ENCODE data around the gene AGAP1. TPM values are rescaled to one million over a fixed set of nuclear protein-coding genes. Genes with fewer than 3 reads are reported as not detected.

Gene AGAP1
- total RNA-seq, 1 experiment from 2014 or later = 25.8 TPM

GRCh38 chr2:235923859-235924674 is 430.2 kb downstream of the AGAP1 start:
- H2BK12ac ChIP-seq (ENCODE audit: insufficient read length, low read depth, low read length) = no peak overlapping the region
- Mint-ChIP-seq H3K4me1 (peaks cover 15% of the 10 kb centered on the region in 2 experiments), H3K36me3 (ENCODE audit: insufficient read depth in 1 of 3, low read depth in 3 of 3) (peaks cover 0 to 2% (median 0%) of the 10 kb centered on the region in 3 experiments; a peak in 1 of 7 replicates), H3K27ac (no peak overlapping the region), H3K4me3 (no peak overlapping the region), H3K27me3 (ENCODE audit: low read depth) (no peaks in the 10 kb centered on the region), H3K9me3 (no peaks in the 10 kb centered on the region)
- no peaks in the 10 kb centered on the region for H3K79me2 ChIP-seq (ENCODE audit: insufficient read depth, low read length)
- H3K56ac ChIP-seq (ENCODE audit: insufficient read length, low read depth, low read length) = no peak overlapping the region
- no peaks in the 10 kb centered on the region for H3K79me1 ChIP-seq (ENCODE audit: insufficient read depth, low read depth, low read length, poor library complexity, severe bottlenecking)
- no peak for DNase-seq
- H2BK120ac ChIP-seq (ENCODE audit: low read depth, low read length, poor library complexity, severe bottlenecking) = no peak overlapping the region
- no peak overlapping the region for H3K18ac ChIP-seq (ENCODE audit: insufficient read length, low read depth, low read length)
- WGBS (ENCODE audit: extremely low coverage, insufficient read length, low lambda C conversion rate) = no CpG with 5 or more reads among the region's 14 CpGs
- no peak overlapping the region for H3T11ph ChIP-seq (ENCODE audit: low read length)
- H3K27ac ChIP-seq (ENCODE audit: insufficient read length, low read depth, low read length) = no peak overlapping the region
- H4K91ac ChIP-seq (ENCODE audit: insufficient read length, low read depth, low read length) = no peak overlapping the region
- H2BK5ac ChIP-seq (ENCODE audit: insufficient read length, low read length) = no peak overlapping the region
- no peak overlapping the region for H4K8ac ChIP-seq (replicated peaks; ENCODE audit: insufficient read length, low read depth, low read length)
- no peak overlapping the region for H2AFZ ChIP-seq (ENCODE audit: low read length)
- H2BK15ac ChIP-seq (ENCODE audit: low read depth, low read length) = no peak overlapping the region
- H2AK5ac ChIP-seq (ENCODE audit: insufficient read length, low read length) = no peak overlapping the region
- H4K20me1 ChIP-seq (ENCODE audit: control insufficient read depth, insufficient read depth, insufficient read length) = no peaks in the 10 kb centered on the region
- H3K27me3 ChIP-seq (ENCODE audit: insufficient read depth, low read length) = no peaks in the 10 kb centered on the region
- H3K23ac ChIP-seq (ENCODE audit: insufficient read length, low read depth, low read length) = no peak overlapping the region
- no peak overlapping the region for H3K4me2 ChIP-seq (ENCODE audit: insufficient read depth, insufficient read length, low read length)
- no peak overlapping the region for H2BK20ac ChIP-seq (ENCODE audit: low read depth, low read length, poor library complexity, severe bottlenecking)
- no peak overlapping the region for H3K14ac ChIP-seq (ENCODE audit: insufficient read depth, low read length)
- H4K5ac ChIP-seq (ENCODE audit: insufficient read length, low read depth, low read length) = no peak overlapping the region
- H3K9ac ChIP-seq (ENCODE audit: extremely low read depth, insufficient read length, low read length) = no peak overlapping the region
- H3K4me1 ChIP-seq (ENCODE audit: insufficient read depth, low read length) = 0 out of 2 replicates have a peak, but pooled peaks cover 2% of the 10 kb centered on the region
- H3K4ac ChIP-seq (ENCODE audit: low read depth, low read length) = no peak overlapping the region
- H3K23me2 ChIP-seq (ENCODE audit: insufficient read length, low read depth, low read length, poor library complexity, severe bottlenecking) = no peaks in the 10 kb centered on the region
- TF ChIP-seq CTCF (conservative IDR thresholded peaks at IDR 0.05) = no peak
- H3K9me3 ChIP-seq (ENCODE audit: control insufficient read depth, low read depth, low read length) = no peaks in the 10 kb centered on the region

Measured in H9 (cell line).